NT2/D1 (cell line): Measurements from ENCODE around the gene CA12.
"Not testable (repeated sequence)": the region's sequence is repeated elsewhere in the genome, so short reads cannot be mapped to it uniquely, and the experiment has no call there.

Experiments
- DNase-seq: peaks from one replicate; pipeline ENCODE4 v3.0.0-alpha.2; 2011; ENCODE audit warnings: low read depth, low spot score
- H3K27me3 ChIP-seq: 2 replicates; pipeline ENCODE4 v1.6.0; 2011; ENCODE audit warnings: mild to moderate bottlenecking; ENCODE audit not compliant: insufficient read length, insufficient read depth
- H3K36me3 ChIP-seq: 2 replicates; pipeline ENCODE4 v1.6.1; 2011; ENCODE audit warnings: mild to moderate bottlenecking, low read length, mixed read lengths; ENCODE audit not compliant: insufficient read depth, insufficient read length
- H3K4me1 ChIP-seq: 2 replicates; pipeline ENCODE4 v1.5.1; 2011; ENCODE audit not compliant: insufficient read depth, insufficient read length
- H3K4me3 ChIP-seq: 2 replicates; pipeline ENCODE4 v1.5.1; 2011; ENCODE audit warnings: low read depth; ENCODE audit not compliant: insufficient read length
- H3K9ac ChIP-seq: 2 replicates; pipeline ENCODE4 v1.6.0; 2011; ENCODE audit warnings: low read depth; ENCODE audit not compliant: insufficient read length
- H3K9me3 ChIP-seq: 2 replicates; pipeline ENCODE4 v1.5.1; 2011; ENCODE audit warnings: mild to moderate bottlenecking, low read length; ENCODE audit not compliant: insufficient read depth
- SUZ12 ChIP-seq: IDR thresholded peaks from 2 replicates; pipeline ENCODE4 v1.6.1; 2011; ENCODE audit not compliant: insufficient read length, insufficient read depth; ENCODE audit errors: extremely low read depth
- YY1 ChIP-seq: IDR thresholded peaks from 2 replicates; pipeline ENCODE4 v1.6.1; 2011; ENCODE audit not compliant: insufficient read length, insufficient read depth
- ZNF274 ChIP-seq: IDR thresholded peaks from 2 replicates; pipeline ENCODE4 v1.6.1; 2011; ENCODE audit warnings: mild to moderate bottlenecking, low read depth, low read length

Gene CA12

GRCh38 chr15:63420333-63420747 lies 38.7 kb upstream of the CA12 start:
- H3K9ac ChIP-seq, result no peak overlapping the region
- H3K9me3 ChIP-seq, result peaks cover under 1% of the 10 kb centered on the region; the same call in 1 of the 2 replicates
- no peaks in the 10 kb centered on the region for H3K36me3 ChIP-seq
- DNase-seq, result no peak
- no peaks in the 10 kb centered on the region for H3K4me1 ChIP-seq
- TF ChIP-seq SUZ12, result no peak
- no peak for TF ChIP-seq ZNF274
- no peak for TF ChIP-seq YY1
- no peak overlapping the region for H3K4me3 ChIP-seq
- H3K27me3 ChIP-seq, result no peaks in the 10 kb centered on the region

GRCh38 chr15:63418811-63419210 lies 37.2 kb upstream of the CA12 start:
- peaks cover 6% of the 10 kb centered on the region; the same call in 1 of the 2 replicates for H3K9me3 ChIP-seq
- DNase-seq, result no peak
- H3K4me3 ChIP-seq, result no peak overlapping the region
- H3K36me3 ChIP-seq, result no peaks in the 10 kb centered on the region
- no peak overlapping the region for H3K9ac ChIP-seq
- H3K27me3 ChIP-seq, result no peaks in the 10 kb centered on the region
- no peaks in the 10 kb centered on the region for H3K4me1 ChIP-seq
- TF ChIP-seq SUZ12, result no peak
- TF ChIP-seq YY1, result no peak
- TF ChIP-seq ZNF274, result no peak

- Histone ChIP-seq H3K9ac (no peak overlapping the region), H3K9me3 (peaks cover 6% of the 10 kb centered on the region; the same call in 1 of the 2 replicates), H3K27me3 (no peaks in the 10 kb centered on the region), H3K36me3 (no peaks in the 10 kb centered on the region), H3K4me1 (no peaks in the 10 kb centered on the region), H3K4me3 (no peak overlapping the region)
- TF ChIP-seq ZNF274 (no peak), YY1 (no peak), SUZ12 (no peak)
- no peak for DNase-seq
Observed at GRCh38 chr15:63417721-63418120, 36.1 kb upstream of the CA12 start.

- H3K4me3 ChIP-seq, H3K9me3 ChIP-seq, DNase-seq, H3K9ac ChIP-seq, H3K4me1 ChIP-seq, H3K36me3 ChIP-seq, H3K27me3 ChIP-seq: not testable (repeated sequence)
Observed at GRCh38 chr15:63417274-63417673, 35.6 kb upstream of the CA12 start.

- DNase-seq, result no peak
- Histone ChIP-seq H3K36me3 (no peaks in the 10 kb centered on the region), H3K9ac (no peak overlapping the region), H3K4me3 (no peak overlapping the region), H3K4me1 (no peaks in the 10 kb centered on the region), H3K9me3 (peaks cover 6% of the 10 kb centered on the region; the same call in 1 of the 2 replicates), H3K27me3 (no peaks in the 10 kb centered on the region)
- no peak for TF ChIP-seq SUZ12
- no peak for TF ChIP-seq ZNF274
- no peak for TF ChIP-seq YY1
Observed at GRCh38 chr15:63414474-63415120, 33.0 kb upstream of the CA12 start.

GRCh38 chr15:63412551-63412950 lies 30.9 kb upstream of the CA12 start:
- no peak for DNase-seq
- Histone ChIP-seq H3K27me3 (no peaks in the 10 kb centered on the region), H3K36me3 (no peaks in the 10 kb centered on the region), H3K9me3 (peaks cover 6% of the 10 kb centered on the region; the same call in 1 of the 2 replicates), H3K4me3 (no peak overlapping the region), H3K9ac (no peak overlapping the region), H3K4me1 (no peaks in the 10 kb centered on the region)
- no peak for TF ChIP-seq SUZ12
- TF ChIP-seq ZNF274, result no peak
- TF ChIP-seq YY1, result no peak

GRCh38 chr15:63411866-63412265 lies 30.2 kb upstream of the CA12 start:
- no peak overlapping the region for H3K9ac ChIP-seq
- no peak for DNase-seq
- peaks cover 6% of the 10 kb centered on the region; the same call in 1 of the 2 replicates for H3K9me3 ChIP-seq
- no peaks in the 10 kb centered on the region for H3K27me3 ChIP-seq
- H3K4me1 ChIP-seq, result peaks cover 3% of the 10 kb centered on the region
- H3K4me3 ChIP-seq, result no peak overlapping the region
- H3K36me3 ChIP-seq, result no peaks in the 10 kb centered on the region
- TF ChIP-seq ZNF274 (no peak), YY1 (no peak), SUZ12 (no peak)
